Right ventricle myocardium superior (tissue), 1 donor: Measurements from ENCODE around the gene PYGM. TPM values are rescaled to one million over a fixed set of nuclear protein-coding genes. Genes with fewer than 3 reads are reported as not detected.

Source experiments
- ATAC-seq: fragments of 200-7000 bp; cut with Tn5 transposase; one replicate; pipeline ENCODE4 v1.9.1; 2020; ENCODE audit warnings: mild to moderate bottlenecking; ENCODE audit not compliant: poor library complexity
- DNase-seq: peaks from one replicate; pipeline ENCODE4 v3.0.0-alpha.2; 2020
- intact Hi-C: fragments of 100-400 bp; cut with DNase I; formaldehyde crosslinking; loops from one replicate; pipeline ENCODE4 v1.11.2; 2022
- total RNA-seq: library from RNA; stranded (reverse); fragmentation: NEBNext Ultra II Directional; extraction: Animal tissue kit (Norgen Biotek cat#: 25700); gene quantifications from one replicate; pipeline ENCODE4 v1.2.1, GENCODE V29; 2021
- donor health status: DM: no; HTN: yes; CAD: no; lungs with severe emphysema.

Gene PYGM
- total RNA-seq, 1 donor from 2014 or later, result 183 TPM

DNA sequence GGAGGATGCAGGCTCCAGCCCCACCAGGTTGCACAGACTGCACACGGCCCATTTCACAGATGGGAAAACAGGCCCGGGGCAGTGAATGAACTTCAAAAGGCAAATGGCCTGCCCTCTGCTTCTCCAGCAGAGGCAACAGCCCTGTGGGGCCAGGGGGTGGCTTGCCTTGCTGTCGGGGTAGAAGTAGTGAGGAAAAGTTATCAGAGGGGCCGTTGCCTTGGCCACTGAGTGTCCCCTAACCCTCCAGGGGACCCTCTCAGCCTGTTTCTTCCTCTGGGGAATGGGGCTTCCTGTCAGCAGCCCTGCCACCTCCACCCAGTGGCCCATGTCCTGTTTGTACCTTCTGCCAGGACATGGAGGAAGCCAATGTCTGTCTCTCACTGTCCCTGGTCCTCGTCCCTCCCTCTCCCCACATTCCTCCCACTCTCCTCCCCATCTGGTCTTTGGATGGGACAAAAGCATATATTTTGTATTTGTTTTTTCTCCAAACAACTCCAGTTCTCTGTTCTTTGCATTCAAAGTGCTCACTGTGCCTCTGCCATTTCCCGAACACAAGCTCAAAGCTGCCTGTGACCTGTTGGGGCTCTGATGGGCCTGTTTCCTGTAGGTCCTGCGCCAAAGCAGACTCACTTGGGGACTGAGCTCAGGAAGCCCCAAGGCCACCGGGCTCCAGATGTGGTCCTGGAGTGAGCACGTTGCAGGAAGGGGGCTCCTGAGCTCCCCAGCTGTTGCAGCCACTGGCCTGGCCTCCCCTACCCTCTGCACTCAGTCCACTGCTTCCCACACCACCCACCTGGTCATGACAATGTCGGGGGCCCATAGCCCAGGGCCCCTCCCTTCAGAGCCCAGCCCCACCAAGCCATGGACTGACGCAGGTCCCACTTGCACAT lies 33.7 kb upstream of the PYGM start:
- intact Hi-C loops, result no loop called here
- DNase-seq (no peak), ATAC-seq (no peak)

DNA sequence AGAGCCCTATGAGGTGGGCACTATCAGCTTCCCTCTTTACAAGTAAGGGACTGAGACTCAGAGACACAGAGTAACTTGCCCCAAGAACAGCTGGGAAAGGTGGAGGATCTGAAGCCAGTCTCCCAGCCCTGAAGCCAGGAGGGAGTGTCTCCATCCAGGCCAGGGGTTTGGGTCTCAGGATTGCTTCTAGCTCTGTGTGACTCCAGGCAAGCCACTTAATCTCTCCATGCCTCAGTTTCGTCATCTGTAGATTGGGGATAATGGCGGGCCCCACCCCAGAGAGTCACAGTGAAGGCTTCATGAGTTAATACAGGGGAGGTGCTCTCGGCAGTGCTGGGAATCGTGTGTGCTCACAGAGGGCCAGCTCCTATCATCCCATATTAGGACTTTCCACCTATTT lies 32.7 kb upstream of the PYGM start:
- DNase-seq (no peak), ATAC-seq (no peak)
- intact Hi-C loops, result no loop called here

DNA sequence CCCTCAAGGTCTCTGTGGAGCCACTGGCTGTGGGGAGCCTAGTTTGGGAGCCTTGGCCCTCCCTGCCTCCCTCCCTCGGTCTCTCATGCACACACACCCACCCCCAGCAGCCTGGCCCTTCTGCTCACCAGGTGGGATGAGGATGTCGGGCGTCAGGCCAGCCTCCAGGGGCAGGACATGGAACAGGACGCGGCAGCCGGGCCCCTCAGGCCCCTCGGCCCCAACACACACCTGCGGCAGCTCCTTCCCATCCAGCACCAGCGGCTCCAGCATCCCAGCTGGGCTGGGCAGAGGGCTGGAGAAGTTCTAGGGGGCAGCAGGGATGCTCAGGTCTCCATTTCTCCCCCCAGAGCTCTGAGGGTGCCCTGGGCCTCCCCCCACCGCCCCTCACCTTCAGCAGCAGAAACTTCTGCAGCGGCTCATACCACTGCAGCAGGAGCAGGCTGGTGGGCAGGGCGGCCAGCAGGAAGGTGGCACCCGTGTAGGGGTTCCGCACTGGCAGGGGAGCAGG lies 32.1 kb upstream of the PYGM start:
- intact Hi-C loops, result no loop called here
- no peak for DNase-seq
- ATAC-seq, result no peak

DNA sequence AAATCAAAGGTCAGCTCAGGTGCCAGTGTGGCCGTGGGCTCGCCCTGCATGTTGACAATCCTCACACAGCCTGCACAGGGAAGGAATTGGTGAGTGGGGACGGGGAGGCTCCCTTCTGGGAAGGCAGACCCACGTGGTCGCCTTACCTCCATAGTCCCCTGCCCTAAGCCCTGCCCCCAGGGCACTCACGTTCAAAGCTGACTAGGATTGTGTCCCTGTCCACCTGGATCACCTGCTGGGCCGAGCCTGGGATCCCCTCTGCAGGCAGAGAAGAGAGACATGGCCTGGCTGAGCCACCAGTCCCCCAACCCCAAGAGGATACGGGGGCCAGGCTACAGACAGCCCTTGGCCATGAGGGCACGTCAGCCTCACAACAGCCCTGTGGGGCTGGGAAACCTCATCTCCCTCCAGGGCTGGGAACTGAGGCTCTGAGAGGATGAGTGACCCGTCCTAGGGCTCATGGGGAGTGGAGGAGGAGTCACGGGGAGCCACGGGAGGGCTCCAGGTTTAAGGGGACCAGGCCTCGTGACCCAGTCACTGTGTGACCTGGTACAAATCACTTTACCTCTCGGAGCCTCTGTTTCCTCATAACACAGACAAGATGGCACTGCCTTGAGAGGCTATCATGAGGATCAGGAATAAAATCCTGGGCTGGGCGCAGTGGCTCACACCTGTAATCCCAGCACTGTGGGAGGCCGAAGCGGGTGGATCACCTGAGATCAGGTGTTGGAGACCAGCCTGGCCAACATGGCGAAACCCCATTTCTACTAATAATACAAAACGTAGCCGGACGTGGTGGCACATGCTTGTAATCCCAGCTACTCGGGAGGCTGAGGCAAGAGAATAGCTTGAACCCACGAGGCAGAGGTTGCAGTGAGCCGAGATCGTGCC lies 30.7 kb upstream of the PYGM start:
- no peak for ATAC-seq
- intact Hi-C loops, result no loop called here
- DNase-seq, result no peak

DNA sequence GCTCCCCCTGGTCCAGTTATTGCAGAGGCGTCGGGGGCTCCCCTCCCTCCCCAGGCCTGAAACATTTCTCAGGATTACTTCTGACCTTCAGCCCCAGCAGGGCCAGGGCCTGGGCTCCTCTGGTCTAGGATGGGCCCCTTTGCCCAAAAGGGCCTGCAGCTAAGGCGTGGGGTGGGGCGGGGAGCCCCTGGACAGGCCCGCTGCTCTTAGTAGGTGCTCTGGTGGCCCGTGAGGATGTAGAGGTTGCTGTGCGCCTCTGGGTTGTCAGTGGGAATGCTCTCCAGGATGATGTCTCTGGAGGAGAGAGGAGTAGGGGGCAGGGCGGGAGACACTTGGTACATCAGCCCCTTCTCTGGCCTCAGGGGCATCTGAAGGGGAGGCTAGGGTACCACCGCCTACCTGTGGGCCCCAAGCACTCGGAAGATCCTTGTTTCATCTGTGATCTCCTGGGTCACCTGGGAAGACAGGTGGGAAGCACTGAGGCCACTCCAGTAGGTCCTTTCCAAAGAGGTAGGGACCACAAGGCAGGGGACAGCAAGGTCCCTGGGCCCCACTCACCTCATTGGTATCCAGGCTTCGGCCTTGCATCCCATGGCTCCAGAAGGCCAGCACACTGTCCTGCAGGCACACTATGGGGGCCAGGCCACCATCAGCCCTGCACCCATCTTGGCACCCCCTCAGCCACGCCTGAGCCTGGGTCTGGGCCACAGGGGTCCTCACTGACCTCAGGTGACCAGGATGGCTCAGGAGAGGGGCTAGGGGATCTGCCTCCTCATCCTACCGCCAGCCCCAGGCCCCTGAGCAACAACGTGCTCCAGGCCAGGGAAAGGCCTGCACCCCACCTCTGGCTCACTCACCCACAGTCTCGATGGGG lies 29.8 kb upstream of the PYGM start:
- no peak for ATAC-seq
- intact Hi-C loops, result no loop called here
- DNase-seq, result no peak

DNA sequence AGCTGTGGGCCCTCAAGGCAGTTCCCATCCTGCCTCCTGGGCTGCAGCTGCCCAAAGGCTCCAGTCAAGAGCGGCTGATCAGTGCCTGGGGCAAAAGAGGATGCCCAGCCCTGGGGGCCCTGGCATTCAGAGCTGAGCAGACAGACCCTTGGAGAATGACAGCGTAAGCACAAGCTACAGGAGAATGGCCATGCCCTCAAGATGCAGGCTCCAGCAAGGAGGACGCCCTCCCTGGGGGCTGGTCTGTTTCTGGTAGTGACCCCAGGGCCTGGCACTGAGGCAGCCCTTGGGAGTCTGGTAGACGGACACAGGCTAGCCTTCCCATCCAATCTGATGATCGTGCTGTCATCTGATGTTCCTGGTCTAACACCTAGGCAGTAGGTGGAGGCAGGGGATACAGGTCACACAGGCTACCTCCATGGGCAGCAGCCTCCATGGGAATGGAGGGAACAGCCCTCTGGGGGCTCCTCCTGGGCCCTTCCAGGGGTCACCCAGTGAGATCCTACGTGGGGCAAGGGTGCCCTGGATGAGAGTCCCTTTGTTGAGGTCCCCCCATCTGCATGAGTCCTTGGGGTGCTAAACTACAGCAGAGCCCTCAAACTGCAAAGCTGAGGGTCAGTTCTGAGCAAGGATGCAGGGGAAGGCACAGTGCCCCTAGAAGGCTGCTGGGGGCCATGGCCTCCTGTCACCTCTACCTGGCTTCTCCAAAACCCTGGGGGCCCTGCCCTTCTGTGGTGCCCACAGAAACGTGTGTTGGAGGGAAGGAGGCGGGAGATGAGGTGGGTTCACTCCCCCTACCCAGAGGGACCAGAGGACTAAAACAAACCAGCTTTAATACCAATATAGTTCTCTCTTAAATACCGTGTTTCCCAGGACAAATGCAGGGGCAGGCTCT lies 28.8 kb upstream of the PYGM start:
- no peak for DNase-seq
- ATAC-seq, result no peak
- intact Hi-C loops, result no loop called here

DNA sequence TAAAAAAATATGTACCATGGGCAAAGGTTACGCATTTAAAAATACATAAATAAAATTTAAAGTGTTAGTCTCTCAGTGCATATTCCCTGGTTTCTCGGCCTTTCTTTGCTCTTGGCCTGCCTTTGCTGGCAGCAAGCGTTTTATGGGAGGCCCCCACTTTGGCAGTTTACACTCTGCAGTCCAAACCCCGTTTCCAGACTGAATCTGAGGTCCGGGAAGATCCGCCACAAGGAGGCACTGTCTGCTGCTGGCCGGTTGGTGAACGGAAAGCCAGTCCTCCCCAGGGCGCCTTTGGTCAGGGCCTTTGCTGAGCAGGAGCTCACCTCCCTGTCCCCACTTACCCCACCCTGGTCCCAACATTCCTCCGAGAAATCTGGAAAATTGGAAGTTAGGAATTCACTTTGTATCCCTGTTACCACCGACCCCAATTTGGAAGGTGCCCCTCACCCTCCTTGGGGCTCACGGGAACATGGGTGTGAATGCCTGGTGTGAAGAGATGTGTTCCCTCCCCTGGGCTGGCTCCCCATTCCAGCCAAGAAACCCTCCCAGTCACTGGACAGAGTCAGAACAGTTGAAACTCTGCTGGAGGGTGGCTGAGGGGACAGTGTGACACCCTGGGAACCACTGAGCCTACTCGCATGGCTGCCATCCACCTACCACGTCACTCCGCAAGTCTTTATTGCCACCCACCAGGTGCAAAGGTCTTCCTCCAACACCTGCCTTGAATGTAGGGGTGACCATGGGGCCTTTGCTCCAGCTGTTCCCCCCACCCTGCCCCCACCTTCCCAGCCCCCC lies 27.9 kb upstream of the PYGM start:
- ATAC-seq (peak; percentile 70), DNase-seq (peak; percentile 74)
- intact Hi-C loops, result no loop called here

DNA sequence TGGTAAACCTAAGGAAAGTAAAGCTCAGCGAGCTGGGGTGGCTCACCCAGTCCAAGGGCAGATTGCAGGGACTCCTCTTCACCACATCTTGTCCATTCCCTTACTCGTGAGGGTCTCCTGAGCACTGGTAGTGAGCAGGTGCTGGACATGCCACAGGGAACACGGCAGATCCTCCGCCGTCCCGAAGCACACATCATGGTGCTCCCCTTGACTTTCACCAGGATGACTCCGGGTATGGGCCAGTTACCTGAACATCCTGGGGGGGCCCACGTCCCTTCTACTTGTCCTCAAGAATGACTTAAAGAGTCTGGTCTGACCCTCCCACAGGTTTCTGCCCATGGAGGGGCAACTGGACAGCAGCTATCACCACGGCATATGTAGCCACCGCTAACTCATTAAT lies 26.5 kb upstream of the PYGM start:
- intact Hi-C loops, result no loop called here
- ATAC-seq, result no peak
- DNase-seq, result no peak

DNA sequence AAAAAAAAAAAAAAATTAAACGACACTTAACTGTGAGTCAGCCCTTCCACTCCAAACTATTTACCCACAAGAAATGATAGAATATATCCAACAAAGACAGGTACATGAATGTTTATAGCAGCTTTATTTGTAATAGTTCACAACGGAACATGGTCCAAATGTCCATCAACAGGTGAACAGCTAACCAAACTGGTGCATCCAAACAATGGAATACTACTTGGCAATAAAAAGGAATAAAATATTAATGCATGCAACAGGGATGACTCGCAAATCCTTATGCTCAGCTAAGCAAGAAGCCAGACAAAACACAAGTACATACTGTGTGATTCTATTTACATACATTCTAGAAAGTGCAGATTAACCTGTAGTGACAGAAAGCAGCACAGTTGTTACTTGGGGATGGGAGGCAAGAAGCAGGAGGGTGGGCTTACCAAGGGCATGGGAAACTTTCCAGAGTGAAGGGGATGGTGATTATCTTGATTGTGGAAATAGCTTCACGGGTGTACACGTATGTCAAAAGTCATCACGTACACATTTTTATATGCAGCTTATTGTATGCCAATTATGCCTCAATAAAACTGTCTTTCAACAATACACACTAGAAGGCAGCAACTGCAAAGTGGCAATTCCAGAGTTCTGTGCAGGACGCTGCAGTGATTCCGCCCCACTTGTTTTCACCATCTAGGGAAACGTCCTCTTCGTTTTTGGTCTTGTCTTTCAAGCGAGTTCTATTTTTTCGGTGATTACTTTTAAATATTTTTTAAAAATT lies 25.2 kb upstream of the PYGM start:
- DNase-seq (no peak), ATAC-seq (no peak)
- intact Hi-C loops, result no loop called here

DNA sequence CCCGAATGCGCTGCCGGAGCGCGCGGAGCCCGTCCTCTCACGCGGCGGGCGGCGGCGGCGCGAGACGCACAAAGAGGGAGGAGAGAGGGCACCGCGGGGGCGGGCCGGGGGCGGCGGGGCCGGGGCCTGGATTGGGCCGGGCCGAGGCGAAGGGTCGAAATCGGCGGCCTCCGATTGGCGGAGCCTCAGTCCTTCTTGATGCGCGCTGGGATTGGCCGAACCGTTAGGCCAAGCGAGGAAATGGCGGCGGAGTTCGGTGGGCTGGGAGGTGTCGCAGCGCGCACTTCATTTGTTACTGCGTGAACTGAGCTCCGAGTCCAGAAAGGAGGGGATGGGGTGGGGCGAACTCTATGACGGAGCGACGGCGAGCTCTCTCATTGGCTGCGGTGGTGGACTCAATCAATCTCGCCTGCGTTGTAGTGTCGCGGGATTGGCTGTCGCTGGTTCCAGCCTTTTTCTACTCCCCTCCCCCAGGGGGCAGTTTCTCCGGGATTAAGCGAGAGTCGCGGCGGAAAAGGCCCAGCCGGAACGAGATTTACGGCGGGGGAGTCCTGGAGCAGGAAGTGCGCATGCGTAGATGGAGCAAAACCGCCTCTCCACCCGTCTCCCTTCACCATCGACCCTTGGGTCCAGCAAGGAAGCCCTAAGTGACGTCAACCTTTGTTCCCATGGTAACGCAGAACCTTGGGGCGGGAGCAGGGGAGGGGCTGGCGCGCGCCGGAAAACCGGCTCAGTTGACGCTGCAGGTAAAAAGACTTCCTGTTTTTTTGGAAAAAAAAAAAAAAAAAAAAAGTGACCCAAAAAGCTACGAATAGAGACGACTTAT lies 18.9 kb upstream of the PYGM start, which contains the start of gene SF1:
TSS of gene SF1 (minus strand) at position 70 of the 826 bp plus-strand sequence. CDS start 150 bp downstream, outside the sequence.
- DNase-seq, result peak; percentile 98
- ATAC-seq, result peak; percentile 95
- intact Hi-C loops, result no loop called here

DNA sequence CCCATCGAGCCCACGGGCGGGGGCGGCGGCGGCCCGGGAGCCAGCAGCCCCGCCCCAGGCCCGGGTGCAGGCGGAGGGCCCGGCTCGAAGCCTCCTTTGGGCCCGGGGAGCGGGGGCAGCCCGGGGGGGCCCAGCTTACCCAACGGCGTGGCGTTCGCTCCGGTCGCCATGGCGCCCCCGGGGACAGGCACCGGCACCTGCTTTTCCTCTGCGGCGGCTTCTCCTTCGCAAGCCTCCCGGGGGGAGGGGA lies 18.4 kb upstream of the PYGM start:
- DNase-seq (no peak), ATAC-seq (no peak)
- intact Hi-C loops, result no loop called here

DNA sequence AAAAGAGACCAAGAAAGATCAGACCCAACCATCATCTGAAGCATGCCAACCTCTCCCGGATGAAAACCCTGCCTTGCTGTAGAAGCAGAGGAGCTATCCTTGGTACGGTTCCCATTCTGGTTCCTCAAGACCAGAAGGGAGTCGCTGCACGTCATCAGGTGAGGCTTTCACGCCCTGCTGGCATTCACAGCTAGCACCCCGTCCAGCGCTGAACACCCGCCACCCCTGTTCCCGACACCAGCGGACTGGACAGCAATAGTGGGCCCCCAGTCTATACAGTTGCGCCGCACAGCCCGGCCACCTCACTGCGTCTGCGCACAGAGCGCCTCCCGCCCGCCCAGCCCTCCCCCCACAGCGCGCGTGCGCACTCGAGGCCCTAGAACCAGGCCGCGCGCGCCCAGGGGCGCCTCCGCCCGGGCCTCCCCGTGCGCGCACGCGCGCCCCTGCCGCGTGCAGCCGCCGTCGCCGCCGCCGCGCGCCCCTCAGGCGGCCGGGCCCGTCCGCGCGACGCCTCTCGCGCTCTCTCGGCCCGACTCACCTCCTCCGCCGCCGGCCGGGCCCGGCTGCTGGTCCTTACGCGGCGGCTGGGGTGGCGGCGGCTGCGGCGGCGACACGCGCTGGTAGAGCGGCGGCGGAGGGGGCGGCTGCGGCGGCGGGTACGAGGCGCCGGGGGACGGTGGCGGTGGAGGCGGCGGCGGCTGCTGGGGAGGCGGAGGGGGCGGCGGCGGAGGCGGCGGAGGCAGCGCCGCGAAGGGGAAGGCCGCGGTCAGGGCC lies 17.9 kb upstream of the PYGM start:
- intact Hi-C loops, result no loop called here
- peak; percentile 36 for ATAC-seq
- peak; percentile 91 for DNase-seq

DNA sequence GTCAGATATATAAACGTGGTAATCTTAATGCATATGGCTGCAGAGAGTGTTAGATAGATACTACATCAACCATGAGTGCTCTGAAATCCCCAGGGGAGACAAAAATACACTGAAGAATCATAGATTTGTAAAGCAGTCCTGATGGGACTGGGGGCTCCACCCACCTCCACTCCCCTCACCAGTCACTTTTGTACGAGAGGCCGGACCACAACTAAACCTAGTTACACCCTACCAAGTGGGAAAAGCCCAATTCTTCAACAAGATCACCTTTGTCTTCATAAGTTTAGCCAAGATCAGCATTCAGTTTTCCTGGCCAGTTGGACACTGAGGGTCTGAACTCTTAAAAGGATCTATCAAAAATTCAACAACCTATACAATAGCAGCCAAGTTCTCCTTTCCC lies 17.1 kb upstream of the PYGM start:
- ATAC-seq (no peak), DNase-seq (no peak)
- intact Hi-C loops, result no loop called here

DNA sequence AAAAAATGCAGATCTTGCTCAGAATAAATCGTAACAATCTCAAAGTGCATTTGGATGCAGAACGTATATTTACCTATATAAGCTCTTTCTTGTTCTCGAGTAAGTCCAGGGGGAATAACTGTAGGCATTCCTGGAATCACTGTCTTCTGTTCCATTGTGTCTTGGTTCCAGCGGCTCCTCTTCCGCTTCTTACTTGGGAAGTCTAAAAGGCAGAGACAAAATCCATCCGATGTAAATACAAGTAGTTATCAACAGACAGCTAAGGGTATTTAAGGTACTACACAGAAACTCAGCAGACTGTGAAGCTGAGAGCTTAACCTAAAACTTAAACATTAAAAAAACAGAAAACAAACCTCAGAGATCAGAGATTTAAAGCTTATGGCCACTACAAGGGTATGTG lies 16.7 kb upstream of the PYGM start:
- no peak for DNase-seq
- intact Hi-C loops, result no loop called here
- ATAC-seq, result no peak

DNA sequence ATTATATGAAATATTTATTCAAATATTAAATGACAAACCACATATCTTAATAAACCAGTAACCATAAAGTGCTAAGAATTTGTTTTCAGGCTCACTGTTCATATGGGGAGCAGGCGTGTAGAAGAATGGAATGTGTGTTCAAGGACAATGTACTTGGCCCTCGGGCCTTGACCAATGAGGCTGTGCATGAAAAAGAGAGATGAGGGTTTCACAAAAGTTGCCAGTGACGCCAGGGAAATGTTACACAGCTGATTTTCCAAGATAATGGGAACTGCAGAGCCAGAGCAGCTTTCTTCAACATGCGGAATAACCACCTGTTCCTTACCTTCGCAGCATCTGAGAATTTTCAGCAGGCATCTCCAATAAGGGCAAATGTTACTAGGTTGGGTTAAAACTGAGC lies 14.4 kb upstream of the PYGM start:
- ATAC-seq (no peak), DNase-seq (no peak)
- intact Hi-C loops, result no loop called here
